Measurements from ENCODE around the gene POU3F3.
A peak's percentile ranks its signal among the peaks of the same experiment; 100 is the strongest.

Gene POU3F3

GRCh38 chr2:104852090-104852666, 1.7 kb upstream of the POU3F3 start (continued):
- TF ChIP-seq PRDM10 (tag by site-specific recombination; IDR thresholded peaks at IDR 0.05): peak; percentile 84
- no peak for TF ChIP-seq ZNF335 (tag by site-specific recombination; conservative IDR thresholded peaks at IDR 0.05)
- no peak for TF ChIP-seq ZNF18 (tag by site-specific recombination; IDR thresholded peaks at IDR 0.05)
- no peak for TF ChIP-seq ZBTB49 (tag by site-specific recombination; IDR thresholded peaks at IDR 0.05; ENCODE audit: low read depth)
- TF ChIP-seq TRIM28 (IDR thresholded peaks at IDR 0.05; ENCODE audit: borderline replicate concordance, low read length): peak; percentile 26; the same call in 1 of the 2 replicates
- no peak for TF ChIP-seq ATF2 (tag by site-specific recombination; IDR thresholded peaks at IDR 0.05; ENCODE audit: low read depth)
- peak; percentile 39 for TF ChIP-seq ZBTB26 (tag by site-specific recombination; optimal IDR thresholded peaks at IDR 0.05)
- TF ChIP-seq, protein P1, sequence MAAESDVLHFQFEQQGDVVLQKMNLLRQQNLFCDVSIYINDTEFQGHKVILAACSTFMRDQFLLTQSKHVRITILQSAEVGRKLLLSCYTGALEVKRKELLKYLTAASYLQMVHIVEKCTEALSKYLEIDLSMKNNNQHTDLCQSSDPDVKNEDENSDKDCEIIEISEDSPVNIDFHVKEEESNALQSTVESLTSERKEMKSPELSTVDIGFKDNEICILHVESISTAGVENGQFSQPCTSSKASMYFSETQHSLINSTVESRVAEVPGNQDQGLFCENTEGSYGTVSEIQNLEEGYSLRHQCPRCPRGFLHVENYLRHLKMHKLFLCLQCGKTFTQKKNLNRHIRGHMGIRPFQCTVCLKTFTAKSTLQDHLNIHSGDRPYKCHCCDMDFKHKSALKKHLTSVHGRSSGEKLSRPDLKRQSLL (tag by site-specific recombination; IDR thresholded peaks at IDR 0.05): no peak
- 0 out of 2 replicates have a peak, but pooled peaks have one; percentile 17 for TF ChIP-seq ZNF2 (tag by site-specific recombination; IDR thresholded peaks at IDR 0.05)
- peak; percentile 77 for TF ChIP-seq ZNF600 (tag by site-specific recombination; IDR thresholded peaks at IDR 0.05)
- TF ChIP-seq, protein P2, sequence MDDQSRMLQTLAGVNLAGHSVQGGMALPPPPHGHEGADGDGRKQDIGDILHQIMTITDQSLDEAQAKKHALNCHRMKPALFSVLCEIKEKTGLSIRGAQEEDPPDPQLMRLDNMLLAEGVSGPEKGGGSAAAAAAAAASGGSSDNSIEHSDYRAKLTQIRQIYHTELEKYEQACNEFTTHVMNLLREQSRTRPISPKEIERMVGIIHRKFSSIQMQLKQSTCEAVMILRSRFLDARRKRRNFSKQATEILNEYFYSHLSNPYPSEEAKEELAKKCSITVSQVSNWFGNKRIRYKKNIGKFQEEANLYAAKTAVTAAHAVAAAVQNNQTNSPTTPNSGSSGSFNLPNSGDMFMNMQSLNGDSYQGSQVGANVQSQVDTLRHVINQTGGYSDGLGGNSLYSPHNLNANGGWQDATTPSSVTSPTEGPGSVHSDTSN (CRISPR knock-in tag; IDR thresholded peaks at IDR 0.05): no peak
- TF ChIP-seq ZNF133 (tag by site-specific recombination; IDR thresholded peaks at IDR 0.05): no peak
- no peak for TF ChIP-seq BCL11B (tag by site-specific recombination; IDR thresholded peaks at IDR 0.05; ENCODE audit: low read depth)
- TF ChIP-seq ZNF23 (tag by site-specific recombination; IDR thresholded peaks at IDR 0.05; ENCODE audit: borderline replicate concordance): no peak
- TF ChIP-seq ZBTB17 (tag by site-specific recombination; IDR thresholded peaks at IDR 0.05): 0 out of 2 replicates have a peak, but pooled peaks have one; percentile 27
- peak; percentile 56; the same call in 1 of the 2 replicates for TF ChIP-seq ZSCAN30 (tag by site-specific recombination; IDR thresholded peaks at IDR 0.05)
- TF ChIP-seq ZNF776 (tag by site-specific recombination; IDR thresholded peaks at IDR 0.05; ENCODE audit: borderline replicate concordance): no peak
- no peak for TF ChIP-seq ZNF391 (tag by site-specific recombination; IDR thresholded peaks at IDR 0.05; ENCODE audit: borderline replicate concordance, low read depth)

Data from HEK293 (cell line).